IPS-NIHi7 (cell line): ENCODE results near the gene SLC26A2.

Experiments
- DNase-seq: peaks from one replicate; pipeline ENCODE4 v3.0.0; 2012; ENCODE audit warnings: mixed read lengths; ENCODE audit errors: extremely low spot score

Gene SLC26A2

GRCh38 chr5:150036513-150036912 lies 76.0 kb downstream of the SLC26A2 start:
- no peak for DNase-seq
